ENCODE data around the gene EYS.

- TF ChIP-seq, protein P1, sequence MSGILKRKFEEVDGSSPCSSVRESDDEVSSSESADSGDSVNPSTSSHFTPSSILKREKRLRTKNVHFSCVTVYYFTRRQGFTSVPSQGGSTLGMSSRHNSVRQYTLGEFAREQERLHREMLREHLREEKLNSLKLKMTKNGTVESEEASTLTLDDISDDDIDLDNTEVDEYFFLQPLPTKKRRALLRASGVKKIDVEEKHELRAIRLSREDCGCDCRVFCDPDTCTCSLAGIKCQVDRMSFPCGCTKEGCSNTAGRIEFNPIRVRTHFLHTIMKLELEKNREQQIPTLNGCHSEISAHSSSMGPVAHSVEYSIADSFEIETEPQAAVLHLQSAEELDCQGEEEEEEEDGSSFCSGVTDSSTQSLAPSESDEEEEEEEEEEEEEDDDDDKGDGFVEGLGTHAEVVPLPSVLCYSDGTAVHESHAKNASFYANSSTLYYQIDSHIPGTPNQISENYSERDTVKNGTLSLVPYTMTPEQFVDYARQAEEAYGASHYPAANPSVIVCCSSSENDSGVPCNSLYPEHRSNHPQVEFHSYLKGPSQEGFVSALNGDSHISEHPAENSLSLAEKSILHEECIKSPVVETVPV (CRISPR knock-in tag; IDR thresholded peaks at IDR 0.05): no peak
- TF ChIP-seq ZC3H10 (CRISPR knock-in tag; IDR thresholded peaks at IDR 0.05) (no peak), PATZ1 (CRISPR knock-in tag; IDR thresholded peaks at IDR 0.05; ENCODE audit: borderline replicate concordance) (no peak), ZNF565 (CRISPR knock-in tag; conservative IDR thresholded peaks at IDR 0.05; ENCODE audit: low read depth) (no peak)
- TF ChIP-seq, protein P2, sequence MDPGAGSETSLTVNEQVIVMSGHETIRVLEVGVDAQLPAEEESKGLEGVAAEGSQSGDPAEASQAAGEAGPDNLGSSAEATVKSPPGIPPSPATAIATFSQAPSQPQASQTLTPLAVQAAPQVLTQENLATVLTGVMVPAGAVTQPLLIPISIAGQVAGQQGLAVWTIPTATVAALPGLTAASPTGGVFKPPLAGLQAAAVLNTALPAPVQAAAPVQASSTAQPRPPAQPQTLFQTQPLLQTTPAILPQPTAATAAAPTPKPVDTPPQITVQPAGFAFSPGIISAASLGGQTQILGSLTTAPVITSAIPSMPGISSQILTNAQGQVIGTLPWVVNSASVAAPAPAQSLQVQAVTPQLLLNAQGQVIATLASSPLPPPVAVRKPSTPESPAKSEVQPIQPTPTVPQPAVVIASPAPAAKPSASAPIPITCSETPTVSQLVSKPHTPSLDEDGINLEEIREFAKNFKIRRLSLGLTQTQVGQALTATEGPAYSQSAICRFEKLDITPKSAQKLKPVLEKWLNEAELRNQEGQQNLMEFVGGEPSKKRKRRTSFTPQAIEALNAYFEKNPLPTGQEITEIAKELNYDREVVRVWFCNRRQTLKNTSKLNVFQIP (CRISPR knock-in tag; IDR thresholded peaks at IDR 0.05; ENCODE audit: borderline replicate concordance, low read depth): no peak
These were observed 1584.2 kb downstream of the EYS start for GRCh38 chr6:64122712-64123375.

Measured in SK-N-SH treated with all-trans-retinoic acid at 6 μM for 48 hours (cell line).